ENCODE measurements around the gene SLIT3. TPM values are rescaled to one million over a fixed set of nuclear protein-coding genes. Genes with fewer than 3 reads are reported as not detected.

Gene SLIT3
- total RNA-seq, 1 donor from 2014 or later = 7.4 TPM

- DNase-seq (ENCODE audit: extremely low read depth, low read depth, low spot score) = no peak
Observed at GRCh38 chr5:168882283-168882682, 418.7 kb downstream of the SLIT3 start.

- no peak for DNase-seq (ENCODE audit: extremely low read depth, low read depth, low spot score)
Observed at GRCh38 chr5:168881427-168882149, 419.4 kb downstream of the SLIT3 start.

- no peak for DNase-seq (ENCODE audit: extremely low read depth, low read depth, low spot score)
Observed at GRCh38 chr5:168879929-168880328, 421.0 kb downstream of the SLIT3 start.

GRCh38 chr5:168879331-168879730 lies 421.6 kb downstream of the SLIT3 start:
- DNase-seq (ENCODE audit: extremely low read depth, low read depth, low spot score) = no peak

- no peak for DNase-seq (ENCODE audit: extremely low read depth, low read depth, low spot score)
Observed at GRCh38 chr5:168878135-168878745, 422.7 kb downstream of the SLIT3 start.

GRCh38 chr5:168877132-168877892 lies 423.6 kb downstream of the SLIT3 start:
- no peak for DNase-seq (ENCODE audit: extremely low read depth, low read depth, low spot score)

- no peak for DNase-seq (ENCODE audit: extremely low read depth, low read depth, low spot score)
Observed at GRCh38 chr5:168876419-168876818, 424.5 kb downstream of the SLIT3 start.

- no peak for DNase-seq (ENCODE audit: extremely low read depth, low read depth, low spot score)
Observed at GRCh38 chr5:168875832-168876231, 425.1 kb downstream of the SLIT3 start.

GRCh38 chr5:168874713-168875380 lies 426.1 kb downstream of the SLIT3 start:
- no peak for DNase-seq (ENCODE audit: extremely low read depth, low read depth, low spot score)

GRCh38 chr5:168872246-168872645 lies 428.7 kb downstream of the SLIT3 start:
- DNase-seq (ENCODE audit: extremely low read depth, low read depth, low spot score) = no peak

GRCh38 chr5:168870910-168871309 lies 430.0 kb downstream of the SLIT3 start:
- no peak for DNase-seq (ENCODE audit: extremely low read depth, low read depth, low spot score)

GRCh38 chr5:168869615-168870227 lies 431.2 kb downstream of the SLIT3 start:
- no peak for DNase-seq (ENCODE audit: extremely low read depth, low read depth, low spot score)

GRCh38 chr5:168867241-168867640 lies 433.7 kb downstream of the SLIT3 start:
- DNase-seq (ENCODE audit: extremely low read depth, low read depth, low spot score) = no peak

- DNase-seq (ENCODE audit: extremely low read depth, low read depth, low spot score) = no peak
Observed at GRCh38 chr5:168865968-168866367, 435.0 kb downstream of the SLIT3 start.

- DNase-seq (ENCODE audit: extremely low read depth, low read depth, low spot score) = no peak
Observed at GRCh38 chr5:168863021-168863420, 437.9 kb downstream of the SLIT3 start.

- no peak for DNase-seq (ENCODE audit: extremely low read depth, low read depth, low spot score)
Observed at GRCh38 chr5:168860503-168860902, 440.4 kb downstream of the SLIT3 start.

- DNase-seq (ENCODE audit: extremely low read depth, low read depth, low spot score) = no peak
Observed at GRCh38 chr5:168860081-168860480, 440.9 kb downstream of the SLIT3 start.

GRCh38 chr5:168859471-168859870 lies 441.5 kb downstream of the SLIT3 start:
- no peak for DNase-seq (ENCODE audit: extremely low read depth, low read depth, low spot score)

GRCh38 chr5:168858994-168859393 lies 441.9 kb downstream of the SLIT3 start:
- no peak for DNase-seq (ENCODE audit: extremely low read depth, low read depth, low spot score)

GRCh38 chr5:168858371-168858770 lies 442.6 kb downstream of the SLIT3 start:
- no peak for DNase-seq (ENCODE audit: extremely low read depth, low read depth, low spot score)

- DNase-seq (ENCODE audit: extremely low read depth, low read depth, low spot score) = no peak
Observed at GRCh38 chr5:168853972-168854371, 447.0 kb downstream of the SLIT3 start.

Measured in glomerular endothelial cell (primary cell).